NCI-H1436 (cell line): ENCODE data around the gene PRPH.
"Not testable (repeated sequence)": the region's sequence is repeated elsewhere in the genome, so short reads cannot be mapped to it uniquely, and the experiment has no call there.

ENCODE experiments used
- DNase-seq: peaks from one replicate; lab custom pipeline; 2025; lab: John Stamatoyannopoulos, UW

The PRPH gene

GRCh38 chr12:49295082-49295936 is at the start of gene PRPH:
Gene PRPH, plus strand, starts transcription at chr12:49295147. Its CDS starts 54 bp downstream, at chr12:49295201.
- DNase-seq, result no peak

DNA sequence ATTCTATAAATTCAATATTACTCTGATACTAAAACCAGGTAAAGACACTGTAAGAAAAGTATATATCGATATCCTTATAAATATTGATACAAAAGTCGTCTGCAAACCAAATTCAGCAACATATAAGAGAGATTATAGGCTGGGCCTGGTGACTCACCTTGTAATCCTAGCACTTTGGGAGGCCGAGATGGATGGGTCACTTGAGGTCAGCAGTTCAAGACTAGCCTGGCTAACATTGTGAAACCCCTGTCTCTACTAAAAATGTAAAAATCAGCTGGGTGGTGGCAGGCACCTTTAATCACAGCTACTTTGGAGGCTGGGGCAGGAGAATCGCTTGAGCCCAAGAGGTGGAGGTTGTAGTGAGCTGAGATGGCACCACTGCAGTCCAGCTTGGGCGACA is 43.6 kb upstream of the PRPH start:
- DNase-seq, result no peak

DNA sequence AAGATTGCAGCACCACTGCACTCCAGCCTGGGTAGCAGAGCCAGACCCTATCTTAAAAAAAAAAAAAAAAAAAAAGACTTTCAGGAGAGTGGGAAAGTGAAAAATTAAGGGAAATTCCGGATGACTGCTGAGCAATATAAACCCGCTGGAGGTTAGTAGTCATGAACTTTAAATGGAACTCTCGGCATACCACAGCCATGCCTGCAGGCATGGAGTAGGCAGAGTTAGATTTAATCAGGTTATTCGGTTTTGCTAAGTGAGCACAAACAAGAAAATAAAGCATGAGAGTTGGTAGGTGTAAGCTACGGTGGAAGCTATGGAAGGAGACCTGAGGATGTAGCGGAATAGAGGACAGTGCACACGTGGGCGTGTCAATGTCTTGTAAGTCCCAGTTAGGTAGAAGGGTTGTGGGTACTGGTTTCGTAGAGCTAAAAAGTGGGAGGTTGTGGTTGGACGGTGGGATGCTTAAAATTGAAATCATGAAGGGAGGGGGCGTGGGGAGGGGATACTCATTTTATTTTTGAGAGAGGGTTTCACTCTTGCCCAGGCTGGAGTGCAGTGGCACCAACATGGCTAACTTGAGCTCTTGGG is 41.8 kb upstream of the PRPH start:
- no peak for DNase-seq

- DNase-seq, result not testable (repeated sequence)
Observed at GRCh38 chr12:49255456-49255855, 39.5 kb upstream of the PRPH start.

- DNase-seq, result no peak
Observed at GRCh38 chr12:49255857-49256637, 38.9 kb upstream of the PRPH start.

DNA sequence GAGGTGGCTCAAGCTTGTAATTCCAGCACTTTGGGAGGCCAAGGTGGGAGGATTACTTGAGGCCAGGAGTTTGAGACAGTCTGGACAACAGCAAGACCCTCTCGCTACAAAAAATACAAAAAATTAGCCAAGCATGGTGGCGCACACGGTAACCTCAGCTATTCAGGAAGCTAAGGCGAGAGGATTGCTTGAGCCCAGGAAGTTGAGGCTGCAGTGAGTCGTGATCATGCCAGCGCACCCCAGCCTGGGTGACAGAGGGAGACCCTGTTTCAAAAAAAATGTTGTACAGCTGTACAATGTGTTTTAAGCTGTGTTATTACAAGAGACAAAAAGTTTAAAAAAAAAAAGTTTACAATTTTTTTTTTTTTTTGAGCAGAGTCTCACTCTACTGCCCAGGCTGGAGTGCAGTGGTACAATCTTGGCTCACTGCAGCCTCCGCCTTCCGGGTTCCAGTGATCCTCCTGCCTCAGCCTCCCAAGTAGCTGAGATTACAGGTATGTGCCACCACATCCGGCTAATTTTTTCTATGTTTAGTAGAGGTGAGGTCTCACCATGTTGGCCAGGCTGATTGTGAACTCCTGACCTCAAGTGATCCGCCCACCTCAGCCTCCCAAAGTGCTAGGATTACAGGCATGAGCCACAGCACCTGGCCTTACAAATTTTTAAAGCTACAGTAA is 37.3 kb upstream of the PRPH start:
- not testable (repeated sequence) for DNase-seq

DNA sequence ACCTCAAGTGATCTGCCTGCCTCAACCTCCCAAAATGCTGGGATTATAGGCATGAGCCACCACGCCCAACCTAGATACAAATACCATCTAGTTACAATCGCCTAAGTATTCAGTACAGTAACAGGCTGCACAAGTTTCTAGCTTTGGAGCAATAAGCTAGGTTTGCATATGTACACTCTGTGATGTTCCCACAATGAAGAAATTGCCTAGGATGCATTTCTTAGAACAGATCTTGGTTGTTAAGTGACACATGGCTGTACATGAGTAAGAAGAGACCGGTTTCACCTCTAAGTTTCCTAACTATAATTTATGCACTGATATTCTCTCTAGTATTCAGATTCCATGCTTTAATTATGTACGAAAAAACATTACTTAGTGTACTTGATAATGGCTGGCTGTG is 35.5 kb upstream of the PRPH start:
- no peak for DNase-seq

GRCh38 chr12:49260166-49260565 is 34.8 kb upstream of the PRPH start:
- no peak for DNase-seq

DNA sequence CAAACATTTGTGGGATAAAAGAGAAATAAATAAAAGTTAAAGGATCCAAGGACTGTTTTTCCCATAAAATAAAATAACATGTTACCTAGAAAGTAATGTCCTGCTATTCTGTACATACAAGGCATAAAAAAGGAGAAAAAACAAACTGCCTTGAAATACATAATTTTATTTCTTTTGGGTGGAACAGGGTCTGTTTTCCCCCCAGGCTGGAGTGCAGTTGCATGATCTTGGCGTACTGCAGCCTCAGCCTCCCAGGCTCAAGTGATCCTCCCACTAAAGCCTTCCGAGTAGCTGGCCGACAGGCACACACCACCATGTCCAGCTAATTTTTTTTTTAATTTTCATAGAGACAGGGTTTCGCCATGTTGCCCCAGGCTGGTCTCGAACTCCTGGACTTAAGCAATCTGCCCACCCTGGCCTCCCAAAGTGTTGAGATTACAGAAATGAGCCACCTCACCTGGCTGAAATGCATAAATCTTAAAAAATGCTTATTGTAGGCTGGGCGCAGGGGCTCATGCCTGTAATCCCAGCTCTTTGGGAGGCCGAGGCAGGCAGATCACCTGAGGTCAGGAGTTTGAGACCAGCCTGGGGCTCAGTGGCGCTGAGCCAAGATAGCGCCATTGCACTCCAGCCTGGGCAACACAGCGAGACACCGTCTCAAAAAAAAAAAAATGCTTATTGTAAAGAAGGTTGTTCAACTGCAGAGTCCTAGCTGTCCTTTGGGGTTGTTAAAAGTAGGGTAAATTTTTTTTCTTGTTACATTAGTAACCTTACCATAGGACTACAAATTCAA is 34.2 kb upstream of the PRPH start:
- DNase-seq, result no peak

DNA sequence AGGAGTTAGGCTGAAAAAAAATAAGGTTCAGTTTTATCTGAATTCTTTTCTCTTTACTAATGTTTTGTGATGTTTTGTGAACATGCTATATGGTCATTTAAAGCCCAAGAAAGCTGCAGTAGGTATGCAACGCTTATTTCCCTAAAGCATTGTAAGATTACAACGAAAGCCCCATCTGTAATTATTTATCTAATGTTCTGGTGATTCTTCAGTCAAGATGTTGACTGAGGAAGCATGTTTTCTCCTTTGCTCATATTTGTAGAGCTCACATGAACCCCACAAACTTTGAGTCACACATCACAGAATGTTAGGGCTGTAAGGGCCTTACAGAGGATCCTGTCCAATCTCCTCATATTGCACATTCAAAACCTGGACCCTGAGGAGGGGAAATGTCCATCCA is 33.2 kb upstream of the PRPH start:
- no peak for DNase-seq

- DNase-seq, result no peak
Observed at GRCh38 chr12:49263400-49263763, 31.6 kb upstream of the PRPH start.

- peak; percentile 74 for DNase-seq
Observed at GRCh38 chr12:49264466-49264872, 30.5 kb upstream of the PRPH start.

DNA sequence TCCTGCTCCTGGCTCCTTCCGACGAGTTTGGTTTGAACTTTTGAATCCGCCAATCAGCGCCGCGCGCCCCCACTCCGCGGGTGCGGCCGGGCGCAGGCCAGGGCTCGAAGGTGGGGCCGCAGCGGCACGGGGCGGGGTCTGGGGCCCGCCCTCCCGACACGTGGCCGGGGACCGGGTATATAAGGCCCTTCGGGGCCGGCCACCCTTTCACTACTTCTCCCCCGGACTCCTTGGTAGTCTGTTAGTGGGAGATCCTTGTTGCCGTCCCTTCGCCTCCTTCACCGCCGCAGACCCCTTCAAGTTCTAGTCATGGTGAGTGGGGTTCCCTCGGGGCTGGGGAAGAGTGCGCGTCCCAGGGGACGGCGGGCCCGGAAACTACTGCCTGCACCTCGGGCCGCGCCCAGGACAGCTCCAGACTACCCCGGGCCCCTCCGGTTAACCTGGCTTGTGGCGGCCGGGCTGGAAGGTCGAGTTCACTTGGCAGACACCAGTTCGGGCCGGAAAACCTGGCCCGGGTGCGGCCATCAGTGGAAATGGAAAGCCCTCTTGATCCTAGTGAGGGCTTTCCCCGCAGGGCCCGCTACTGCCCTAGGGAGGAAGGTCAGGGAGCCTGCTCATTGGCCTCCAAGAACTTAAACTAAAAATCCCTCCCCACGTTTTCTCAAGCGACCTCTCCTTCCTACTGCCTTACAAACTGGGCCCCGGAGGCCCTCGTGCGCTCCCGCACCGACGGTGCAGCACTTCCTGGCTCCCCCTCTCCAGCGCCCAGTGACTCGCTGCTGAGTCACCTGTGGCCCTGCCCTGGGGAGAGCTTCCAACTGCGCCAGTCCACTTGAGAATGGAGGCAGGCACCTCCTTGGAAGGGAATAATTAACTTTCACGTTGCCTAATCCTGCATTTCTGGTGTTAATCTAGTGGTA is 29.8 kb upstream of the PRPH start, which contains the start of gene TUBA1C:
TUBA1C (plus strand) TSS at position 210 of the 920 bp plus-strand sequence; CDS start at position 310, 100 bp downstream.
- DNase-seq, result peak; percentile 94

DNA sequence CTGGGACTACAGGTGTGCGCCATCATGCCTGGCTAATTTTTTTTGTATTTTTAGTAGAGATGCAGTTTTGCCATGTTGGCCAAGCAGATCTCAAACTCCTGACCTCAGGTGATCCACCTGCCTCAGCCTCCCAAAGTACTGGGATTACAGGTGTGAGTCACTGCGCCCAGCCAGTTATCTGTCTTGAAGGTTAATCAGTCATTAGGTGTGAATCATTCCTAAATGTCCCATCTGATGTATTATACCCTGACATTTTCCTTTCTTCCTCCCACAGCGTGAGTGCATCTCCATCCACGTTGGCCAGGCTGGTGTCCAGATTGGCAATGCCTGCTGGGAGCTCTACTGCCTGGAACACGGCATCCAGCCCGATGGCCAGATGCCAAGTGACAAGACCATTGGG is 25.8 kb upstream of the PRPH start:
- DNase-seq, result not testable (repeated sequence)

- DNase-seq, result no peak
Observed at GRCh38 chr12:49272790-49273725, 21.9 kb upstream of the PRPH start.

DNA sequence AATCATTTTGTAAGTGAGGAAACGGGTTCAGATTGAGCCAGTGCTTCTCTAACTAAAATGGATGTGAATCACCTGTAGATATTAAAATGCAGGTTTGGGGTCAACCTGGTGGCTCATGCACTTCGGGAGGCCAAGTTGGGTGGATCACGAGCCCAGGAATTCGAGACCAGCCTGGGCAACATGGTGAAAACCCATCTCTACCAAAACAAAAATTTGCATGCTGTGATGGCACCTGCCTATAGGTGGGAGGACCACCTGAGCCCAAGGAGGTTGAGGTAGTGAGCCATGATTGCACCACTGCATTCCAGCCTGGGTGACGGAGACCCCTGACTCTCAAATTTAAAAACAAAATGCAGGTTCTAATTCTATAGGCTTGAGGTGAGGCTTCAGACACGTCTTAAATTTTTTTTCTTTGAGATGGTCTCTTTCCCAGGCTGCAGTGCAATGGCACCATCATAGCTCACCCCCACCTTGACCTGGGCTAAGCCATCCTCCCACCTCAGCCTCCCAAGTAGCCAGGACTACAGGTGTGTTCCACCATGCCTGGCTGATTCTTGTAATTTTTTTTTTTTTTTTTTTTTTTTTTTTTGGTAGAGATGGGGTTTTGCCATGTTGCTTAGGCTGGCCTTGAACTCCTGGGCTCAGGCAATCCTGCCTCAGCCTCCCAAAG is 21.1 kb upstream of the PRPH start:
- DNase-seq, result no peak

DNA sequence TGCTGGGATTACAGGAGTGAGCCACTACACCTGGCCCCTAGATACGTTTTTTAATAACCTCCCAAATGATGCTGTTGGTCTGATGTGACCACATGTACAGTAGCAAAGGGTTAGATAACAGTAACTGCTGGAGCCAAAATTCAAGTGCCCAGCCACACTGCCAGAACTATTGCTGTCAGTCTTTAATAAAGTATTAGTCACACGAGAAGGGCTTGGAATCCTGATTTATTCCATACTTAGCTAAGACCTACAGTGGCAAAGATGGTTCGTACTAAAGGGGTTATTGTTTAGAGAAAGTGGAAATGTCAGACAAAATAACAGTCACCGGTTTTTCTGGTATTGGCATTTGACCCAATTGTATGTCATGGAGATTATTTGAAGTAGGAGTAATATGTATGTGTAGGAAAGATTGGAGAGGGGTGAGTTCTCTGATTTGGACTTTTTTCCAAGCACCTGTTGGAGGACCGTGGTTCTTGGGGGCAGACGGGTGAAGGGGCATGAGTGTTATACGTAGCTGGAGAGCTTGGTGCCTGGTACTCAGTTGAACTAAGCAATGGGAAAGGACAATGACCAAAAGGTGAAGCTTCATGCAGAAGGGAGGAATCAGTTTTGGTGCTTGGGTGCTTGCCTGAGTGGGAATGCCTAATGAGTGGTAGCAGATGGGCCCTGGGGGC is 20.4 kb upstream of the PRPH start:
- no peak for DNase-seq
